GM19324 (cell line): ENCODE measurements around the gene HAVCR2.
"Not testable (repeated sequence)": the region's sequence is repeated elsewhere in the genome, so short reads cannot be mapped to it uniquely, and the experiment has no call there.

Experiments
- ATAC-seq: cut with Tn5 transposase; IDR thresholded peaks from one replicate; pipeline ENCODE4 v1.9.1; 2021; ENCODE audit warnings: mild to moderate bottlenecking, moderate library complexity; ENCODE audit not compliant: unreplicated experiment, low FRiP score

HAVCR2 gene

DNA sequence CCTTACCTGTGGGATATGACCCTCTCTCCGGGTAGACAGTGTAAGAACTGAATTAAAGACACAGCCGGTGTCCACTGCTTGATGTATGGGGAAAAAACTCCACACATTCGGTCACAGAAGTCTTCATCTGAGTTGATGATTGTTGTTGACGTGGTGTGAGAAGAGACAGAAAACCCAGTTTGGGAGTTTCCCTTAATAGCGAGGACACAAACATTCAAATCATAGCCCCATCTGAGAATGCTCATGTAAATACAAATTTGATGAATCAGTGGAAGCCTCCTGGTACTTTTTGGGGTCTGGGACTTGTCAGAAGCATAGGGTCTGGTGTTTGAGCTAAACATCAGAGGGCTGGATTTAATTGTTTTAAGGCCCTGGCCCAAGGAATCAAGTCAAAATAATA lies 60.9 kb downstream of the HAVCR2 start:
- no peak for ATAC-seq

DNA sequence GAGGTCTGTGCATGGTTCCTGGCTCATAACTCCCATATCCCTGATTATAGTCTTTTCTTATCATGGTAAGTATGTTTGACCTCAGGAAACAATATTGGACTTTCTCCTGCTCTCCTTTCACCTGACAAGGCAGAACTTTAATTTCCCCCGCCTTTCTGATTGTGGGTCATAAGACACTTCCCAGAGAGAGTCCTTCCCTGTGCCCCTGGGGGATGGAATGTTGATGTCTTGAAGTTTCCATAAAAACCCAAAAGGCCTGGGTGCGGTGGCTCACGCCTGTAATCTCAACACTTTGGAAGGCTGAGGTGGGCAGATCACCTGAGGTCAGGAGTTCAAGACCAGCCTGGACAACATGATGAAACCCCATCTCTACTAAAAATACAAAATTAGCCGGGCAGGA lies 61.8 kb downstream of the HAVCR2 start:
- ATAC-seq: not testable (repeated sequence)

GRCh38 chr5:157046041-157046440 lies 62.8 kb downstream of the HAVCR2 start:
- ATAC-seq: no peak

GRCh38 chr5:157045601-157046000 lies 63.2 kb downstream of the HAVCR2 start:
- ATAC-seq: no peak

DNA sequence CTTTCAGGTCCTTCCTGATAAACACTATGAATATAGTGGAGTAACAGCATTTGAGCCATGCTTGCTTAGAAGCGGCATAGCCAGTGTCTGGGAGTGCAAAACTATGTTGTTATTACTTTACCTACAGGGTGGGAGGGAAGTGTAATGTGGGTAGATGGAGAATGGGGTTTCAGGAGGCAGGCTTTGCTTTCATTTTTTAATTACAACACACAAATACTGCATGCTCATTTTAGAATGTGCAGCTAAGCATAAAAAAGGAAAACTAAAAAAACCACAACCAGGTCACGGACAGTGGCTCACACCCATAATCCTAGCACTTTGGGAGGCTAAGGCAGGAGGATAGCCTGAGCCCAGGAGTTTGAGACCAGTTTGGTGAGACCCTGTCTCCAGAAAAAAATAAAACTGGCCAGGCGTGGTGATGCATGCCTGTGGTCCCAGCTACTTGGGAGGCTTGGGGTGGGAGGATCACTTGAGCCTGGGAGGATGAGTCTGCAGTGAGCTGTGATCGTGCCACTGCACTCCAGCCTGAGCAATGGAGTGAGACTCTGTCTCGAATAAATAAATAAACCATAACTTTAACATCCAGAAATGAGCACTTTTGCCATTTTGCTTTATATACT lies 70.2 kb downstream of the HAVCR2 start:
- ATAC-seq: no peak
